SK-N-SH treated with all-trans-retinoic acid at 6 μM for 48 hours (cell line): ENCODE results near the gene ANKRD39.

Source experiments
- ATAC-seq: fragments of 200-7000 bp; cut with Tn5 transposase; 3 replicates; pipeline ENCODE4 v1.9.1; 2020; ENCODE audit warnings: mild to moderate bottlenecking, moderate library complexity
- ARNTL ChIP-seq: fragments of 450-650 bp; formaldehyde crosslinking; IDR thresholded peaks from 2 replicates; pipeline ENCODE4 v1.5.0; 2020; ENCODE audit warnings: low read depth, mild to moderate bottlenecking, moderate library complexity, borderline replicate concordance
- BACH2 ChIP-seq: fragments of 250-450 bp; sonication (Bioruptor Pico); IDR thresholded peaks from 2 replicates; pipeline ENCODE4 v1.9.0; 2021; ENCODE audit warnings: mild to moderate bottlenecking, borderline replicate concordance
- CREB5 ChIP-seq: fragments of 250-450 bp; sonication (Bioruptor Pico); IDR thresholded peaks from 2 replicates; pipeline ENCODE4 v1.5.1; 2020; ENCODE audit warnings: low read depth, mild to moderate bottlenecking, moderate library complexity
- CSRNP3 ChIP-seq: fragments of 250-450 bp; sonication (Bioruptor Pico); IDR thresholded peaks from 2 replicates; pipeline ENCODE4 v1.5.1; 2021; ENCODE audit warnings: mild to moderate bottlenecking, moderate library complexity
- ESRRG ChIP-seq: fragments of 250-450 bp; sonication (Bioruptor Pico); IDR thresholded peaks from 2 replicates; pipeline ENCODE4 v1.6.1; 2021; ENCODE audit warnings: mild to moderate bottlenecking
- PATZ1 ChIP-seq: fragments of 250-450 bp; sonication (Bioruptor Pico); IDR thresholded peaks from 2 replicates; pipeline ENCODE4 v1.8.0; 2020; ENCODE audit warnings: mild to moderate bottlenecking, moderate library complexity, borderline replicate concordance
- SNAI2 ChIP-seq: fragments of 250-450 bp; sonication (Bioruptor Pico); IDR thresholded peaks from 2 replicates; pipeline ENCODE4 v1.5.0; 2020; ENCODE audit warnings: mild to moderate bottlenecking, moderate library complexity
- TSHZ2 ChIP-seq: fragments of 250-450 bp; sonication (Bioruptor Pico); IDR thresholded peaks from 2 replicates; pipeline ENCODE4 v1.5.0; 2020; ENCODE audit warnings: mild to moderate bottlenecking, moderate library complexity
- ZC3H10 ChIP-seq: fragments of 250-450 bp; sonication (Bioruptor Pico); IDR thresholded peaks from 2 replicates; pipeline ENCODE4 v1.5.1; 2021; ENCODE audit warnings: mild to moderate bottlenecking, moderate library complexity
- ZFP3 ChIP-seq: fragments of 250-450 bp; sonication (Bioruptor Pico); IDR thresholded peaks from 2 replicates; pipeline ENCODE4 v1.5.0; 2020; ENCODE audit warnings: mild to moderate bottlenecking, moderate library complexity
- ZFP30 ChIP-seq: fragments of 450-650 bp; formaldehyde crosslinking; IDR thresholded peaks from 2 replicates; pipeline ENCODE4 v1.5.0; 2022; ENCODE audit warnings: mild to moderate bottlenecking, moderate library complexity
- ZNF70 ChIP-seq: fragments of 450-650 bp; formaldehyde crosslinking; IDR thresholded peaks from 2 replicates; pipeline ENCODE4 v1.5.0; 2020; ENCODE audit warnings: mild to moderate bottlenecking, moderate library complexity
- ZNF8 ChIP-seq: fragments of 450-650 bp; formaldehyde crosslinking; IDR thresholded peaks from 2 replicates; pipeline ENCODE4 v1.5.0; 2020; ENCODE audit warnings: mild to moderate bottlenecking, moderate library complexity

Gene ANKRD39

GRCh38 chr2:96866986-96867755 is 9.4 kb upstream of the ANKRD39 start (continued):
- TF ChIP-seq TSHZ2 (CRISPR knock-in tag) (no peak), CSRNP3 (CRISPR knock-in tag) (no peak)

- no peak for ATAC-seq
- TF ChIP-seq CSRNP3 (CRISPR knock-in tag) (no peak), ZC3H10 (CRISPR knock-in tag) (no peak), SNAI2 (CRISPR knock-in tag) (no peak), ZNF8 (CRISPR knock-in tag) (no peak), ZFP30 (CRISPR knock-in tag) (no peak), PATZ1 (CRISPR knock-in tag) (no peak)
- TF ChIP-seq, all 23 proteins: peak for 0
These were observed 8.8 kb upstream of the ANKRD39 start for GRCh38 chr2:96866586-96866985.

GRCh38 chr2:96866149-96866548 is 8.3 kb upstream of the ANKRD39 start:
- no peak for ATAC-seq
- no peak for TF ChIP-seq ZFP30 (CRISPR knock-in tag)
- no peak for TF ChIP-seq ZFP3 (CRISPR knock-in tag)
- TF ChIP-seq ESRRG (CRISPR knock-in tag) = no peak
- no peak for TF ChIP-seq CREB5 (CRISPR knock-in tag)

- no peak for ATAC-seq
- no peak for TF ChIP-seq BACH2 (CRISPR knock-in tag)
- TF ChIP-seq ZFP30 (CRISPR knock-in tag) = no peak
- TF ChIP-seq PATZ1 (CRISPR knock-in tag) = no peak
- TF ChIP-seq ARNTL (CRISPR knock-in tag) = no peak
- TF ChIP-seq TSHZ2 (CRISPR knock-in tag) = no peak
- no peak for TF ChIP-seq ZNF70 (CRISPR knock-in tag)
- TF ChIP-seq, all 23 proteins: peak for 0
These were observed 7.8 kb upstream of the ANKRD39 start for GRCh38 chr2:96865654-96866053.
